GM13977 (cell line): Measurements from ENCODE around the gene NKAIN2.
"Not testable (repeated sequence)": the region's sequence is repeated elsewhere in the genome, so short reads cannot be mapped to it uniquely, and the experiment has no call there.

Source experiments
- DNase-seq: peaks from one replicate; pipeline ENCODE4 v3.0.0; 2012; ENCODE audit warnings: low spot score
- CTCF ChIP-seq: IDR thresholded peaks from 2 replicates; pipeline ENCODE4 v1.5.1; 2012; ENCODE audit warnings: mild to moderate bottlenecking, control low read depth; ENCODE audit not compliant: insufficient read depth; ENCODE audit errors: extremely low read depth, missing control alignments
- in situ Hi-C: fragments of 300-500 bp; cut with MboI; formaldehyde crosslinking; loops from one replicate; pipeline ENCODE4 v1.12.0; 2022; ENCODE audit warnings: low sequenced_read_pairs, low pct_unique_long_range_greater_than_20kb, mixed read lengths, inconsistent platforms; ENCODE audit not compliant: unreplicated experiment

The NKAIN2 gene

GRCh38 chr6:124703541-124703940 lies 899.9 kb downstream of the NKAIN2 start:
- no peak for TF ChIP-seq CTCF
- DNase-seq: no peak
- in situ Hi-C loops: no loop called here

DNA sequence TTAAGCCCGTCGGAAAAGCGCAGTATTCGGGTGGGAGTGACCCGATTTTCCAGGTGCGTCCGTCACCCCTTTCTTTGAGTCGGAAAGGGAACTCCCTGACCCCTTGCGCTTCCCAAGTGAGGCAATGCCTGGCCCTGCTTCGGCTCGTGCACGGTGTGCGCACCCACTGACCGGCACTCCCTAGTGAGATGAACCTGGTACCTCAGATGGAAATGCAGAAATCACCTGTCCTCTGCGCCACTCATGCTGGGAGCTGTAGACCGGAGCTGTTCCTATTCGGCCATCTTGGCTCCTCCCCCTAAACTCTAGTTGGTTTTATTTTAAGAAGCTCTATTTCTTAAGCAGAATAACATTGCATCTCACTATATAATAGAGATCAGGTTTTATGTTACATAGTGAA lies 908.9 kb downstream of the NKAIN2 start:
- DNase-seq, in situ Hi-C loops: not testable (repeated sequence)

DNA sequence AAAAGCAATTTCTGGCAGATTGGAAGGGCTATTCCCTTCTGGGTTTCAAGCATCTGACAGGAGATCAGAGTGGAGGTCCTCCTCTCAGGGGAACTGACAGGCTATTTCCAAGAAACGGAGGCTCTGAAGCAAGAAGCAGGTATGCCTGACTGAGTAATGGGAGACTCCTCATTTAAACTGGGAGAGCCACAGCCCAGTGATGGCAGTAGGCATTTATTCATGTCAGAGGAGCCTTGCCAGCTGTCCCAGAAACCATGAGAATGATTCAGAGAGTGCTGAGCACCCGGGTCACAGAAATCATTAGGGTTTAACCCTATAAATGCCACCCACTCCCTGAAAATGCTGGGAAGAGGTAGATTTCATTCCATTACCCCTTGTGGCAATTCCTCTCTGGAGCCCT lies 911.1 kb downstream of the NKAIN2 start:
- TF ChIP-seq CTCF: no peak
- in situ Hi-C loops: no loop called here

GRCh38 chr6:124719913-124720312 lies 916.2 kb downstream of the NKAIN2 start:
- no peak for TF ChIP-seq CTCF
- no peak for DNase-seq
- in situ Hi-C loops: no loop called here

More for the DNA sequence above, 911.1 kb downstream of the NKAIN2 start:
- DNase-seq: no peak

DNA sequence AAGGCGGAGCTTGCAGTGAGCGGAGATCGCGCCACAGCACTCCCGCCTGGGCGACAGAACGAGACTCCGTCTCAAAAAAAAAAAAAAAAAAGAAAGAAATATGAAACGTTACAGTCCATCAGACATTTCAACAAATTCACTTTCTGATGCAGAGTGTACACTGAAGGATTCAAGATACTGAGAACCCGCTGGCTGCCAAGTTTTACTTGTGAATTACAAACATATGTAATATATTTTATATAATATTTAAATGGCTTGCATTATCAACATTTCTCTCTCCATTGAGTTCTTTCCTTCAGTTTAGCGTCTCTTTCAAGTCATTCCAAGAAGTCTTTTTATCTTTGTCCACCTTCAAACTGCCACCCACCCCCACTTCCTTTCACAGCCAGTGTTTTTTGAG lies 917.7 kb downstream of the NKAIN2 start:
- no peak for DNase-seq
- no peak for TF ChIP-seq CTCF
- in situ Hi-C loops: no loop called here

GRCh38 chr6:124722141-124722878 lies 918.6 kb downstream of the NKAIN2 start:
- DNase-seq: no peak
- in situ Hi-C loops: no loop called here

DNA sequence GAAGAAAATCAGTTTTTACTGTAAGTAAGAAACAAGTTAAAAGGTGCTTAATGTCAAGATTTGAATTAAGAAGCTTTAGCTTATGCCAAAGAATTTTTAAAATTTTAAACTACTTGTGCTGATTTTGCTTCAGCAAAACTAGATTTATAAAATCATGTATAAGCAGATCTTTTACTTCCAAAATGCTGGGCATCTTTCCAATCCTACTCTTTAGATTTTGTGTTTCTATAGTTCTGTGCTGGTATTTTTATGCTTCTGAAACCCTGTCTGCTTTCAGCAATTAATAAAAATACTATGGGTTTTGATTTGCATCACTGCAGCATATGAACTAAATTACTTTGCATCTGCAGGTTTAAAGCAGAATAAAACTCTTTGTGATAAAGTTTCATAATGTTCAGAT lies 920.0 kb downstream of the NKAIN2 start:
- in situ Hi-C loops: no loop called here
- DNase-seq: no peak
- no peak for TF ChIP-seq CTCF

More at GRCh38 chr6:124722141-124722878, 918.6 kb downstream of the NKAIN2 start:
- no peak for TF ChIP-seq CTCF

DNA sequence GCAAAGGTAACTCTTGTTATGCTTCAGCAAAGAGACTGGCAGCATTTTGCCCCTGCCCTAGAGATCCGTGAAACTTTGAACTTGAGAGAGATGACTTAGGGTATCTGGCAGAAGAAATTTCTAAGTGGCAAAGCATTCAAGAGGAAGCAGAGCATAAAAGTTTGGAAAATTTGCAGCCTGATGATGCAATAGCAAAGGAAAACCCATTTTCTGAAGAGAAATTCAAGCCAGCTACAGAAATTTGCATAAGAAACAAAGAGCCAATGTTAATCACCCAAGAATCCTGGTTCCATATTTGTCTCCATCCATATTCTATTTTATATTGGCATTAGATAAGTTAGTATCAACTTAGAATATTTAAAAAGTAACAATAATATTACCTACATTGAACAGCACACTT lies 934.1 kb downstream of the NKAIN2 start:
- in situ Hi-C loops, DNase-seq: not testable (repeated sequence)
